Neuronal stem cell (in vitro differentiated cells): ENCODE measurements around the gene PSME4.

ENCODE experiments used
- DNase-seq: peaks from one replicate; pipeline ENCODE4 v3.0.0-alpha.2; 2013; ENCODE audit warnings: low spot score
- H2AFZ ChIP-seq: one replicate; pipeline ENCODE4 v1.6.1; 2013; ENCODE audit warnings: mild to moderate bottlenecking, low read length, inconsistent platforms
- H2AK5ac ChIP-seq: 2 replicates; pipeline ENCODE4 v1.6.1; 2013; ENCODE audit warnings: low read depth, mild to moderate bottlenecking, inconsistent platforms, low read length, moderate library complexity, mixed read lengths
- H2BK120ac ChIP-seq: 2 replicates; pipeline ENCODE4 v1.6.1; 2013; ENCODE audit warnings: low read depth, mild to moderate bottlenecking, inconsistent platforms, low read length, moderate library complexity, mixed read lengths
- H2BK12ac ChIP-seq: one replicate; pipeline ENCODE4 v1.6.1; 2013; ENCODE audit warnings: low read length, inconsistent platforms
- H2BK15ac ChIP-seq: 2 replicates; pipeline ENCODE4 v1.6.1; 2013; ENCODE audit warnings: mild to moderate bottlenecking, low read length, inconsistent platforms, mixed read lengths
- H2BK5ac ChIP-seq: one replicate; pipeline ENCODE4 v1.6.1; 2013; ENCODE audit warnings: inconsistent platforms, mild to moderate bottlenecking, low read length, moderate library complexity
- H3K14ac ChIP-seq: one replicate; pipeline ENCODE4 v1.6.1; 2013; ENCODE audit warnings: low read length, inconsistent platforms
- H3K18ac ChIP-seq: 2 replicates; pipeline ENCODE4 v1.6.1; 2013; ENCODE audit warnings: low read length, inconsistent platforms
- H3K23ac ChIP-seq: 2 replicates; pipeline ENCODE4 v1.6.1; 2013; ENCODE audit warnings: low read depth, mild to moderate bottlenecking, mixed read lengths, low read length, inconsistent platforms; ENCODE audit not compliant: poor library complexity
- H3K27ac ChIP-seq: replicated peaks from 3 replicates; pipeline ENCODE4 v1.5.1; 2013; ENCODE audit warnings: low read length, inconsistent platforms
- H3K27me3 ChIP-seq, 3 experiments: 2 replicates each; pipeline ENCODE4 v1.6.1; 2013; ENCODE audit warnings: low read length in 3 of 3, mild to moderate bottlenecking in 2 of 3, inconsistent platforms in 1 of 3, low read depth in 1 of 3, mixed read lengths in 1 of 3, moderate library complexity in 1 of 3; ENCODE audit not compliant: control insufficient read depth in 3 of 3, insufficient read depth in 3 of 3
- H3K36me3 ChIP-seq, 2 donors: replicated peaks in 1 of 2; 2 replicates each; pipeline ENCODE4 v1.6.1; 2013; ENCODE audit warnings: low read length in 2 of 2; ENCODE audit not compliant: control insufficient read depth in 2 of 2, insufficient read depth in 2 of 2
- H3K4ac ChIP-seq: 2 replicates; pipeline ENCODE4 v1.6.1; 2013; ENCODE audit warnings: inconsistent platforms, mild to moderate bottlenecking, low read length, moderate library complexity
- H3K4me1 ChIP-seq, 2 donors: 1 replicate in 1 of 2; 2 replicates in 1 of 2; pipeline ENCODE4 v1.6.1; 2013; ENCODE audit warnings: low read length in 2 of 2, low read depth in 1 of 2; ENCODE audit not compliant: control insufficient read depth in 2 of 2, insufficient read depth in 1 of 2
- H3K4me2 ChIP-seq: one replicate; pipeline ENCODE4 v1.6.1; 2013; ENCODE audit warnings: mild to moderate bottlenecking, low read length, inconsistent platforms; ENCODE audit not compliant: insufficient read depth, poor library complexity, severe bottlenecking
- H3K4me3 ChIP-seq, 2 donors: 2 replicates each; pipeline ENCODE4 v1.5.1; 2013; ENCODE audit warnings: low read length in 2 of 2, mild to moderate bottlenecking in 2 of 2, inconsistent platforms in 1 of 2, moderate library complexity in 1 of 2
- H3K79me1 ChIP-seq: one replicate; pipeline ENCODE4 v1.6.1; 2013; ENCODE audit warnings: low read depth, mild to moderate bottlenecking, inconsistent platforms, low read length, moderate library complexity
- H3K9ac ChIP-seq: one replicate; pipeline ENCODE4 v1.6.1; 2013; ENCODE audit warnings: mild to moderate bottlenecking, low read depth, low read length, inconsistent platforms; ENCODE audit not compliant: poor library complexity
- H3K9me3 ChIP-seq, 2 donors: replicated peaks in 1 of 2; 2 replicates each; pipeline versions ENCODE3 to v1.6.1; 2013; ENCODE audit warnings: low read length in 2 of 2, mild to moderate bottlenecking in 2 of 2, inconsistent platforms in 1 of 2, low read depth in 1 of 2, mixed read lengths in 1 of 2, moderate library complexity in 1 of 2; ENCODE audit not compliant: control insufficient read depth in 2 of 2, insufficient read depth in 1 of 2
- H4K8ac ChIP-seq: one replicate; pipeline ENCODE4 v1.6.1; 2013; ENCODE audit warnings: low read depth, mild to moderate bottlenecking, inconsistent platforms, low read length, moderate library complexity
- H4K91ac ChIP-seq: one replicate; pipeline ENCODE4 v1.6.1; 2013; ENCODE audit warnings: low read length, low read depth, mild to moderate bottlenecking, inconsistent platforms; ENCODE audit not compliant: poor library complexity
- WGBS, 2 donors: extraction: QIAGEN DNeasy Blood & Tissue Kit; methylation state at CpG; one replicate each; pipeline ENCODE4 v1.1.7; 2013; ENCODE audit warnings: missing lambda C conversion rate in 2 of 2, mixed read lengths in 1 of 2; ENCODE audit not compliant: insufficient read length in 2 of 2, insufficient replicate concordance in 1 of 2; ENCODE audit errors: extremely low coverage in 2 of 2; 5-methylcytosine and 5-hydroxymethylcytosine counted together

The PSME4 gene

GRCh38 chr2:53886406-53887280 lies 84.2 kb downstream of the PSME4 start:
- H3K4ac ChIP-seq = no peak overlapping the region
- no peak overlapping the region for H3K14ac ChIP-seq
- no peak overlapping the region for H2BK120ac ChIP-seq
- no peak overlapping the region for H2AK5ac ChIP-seq
- no peak overlapping the region for H3K9ac ChIP-seq
- H3K79me1 ChIP-seq = no peaks in the 10 kb centered on the region
- H4K91ac ChIP-seq = no peak overlapping the region
- H2BK12ac ChIP-seq = no peak overlapping the region
- no peak overlapping the region for H2BK5ac ChIP-seq
- no peak overlapping the region for H3K18ac ChIP-seq
- no peak for DNase-seq
- H3K4me1 ChIP-seq = no peaks in the 10 kb centered on the region
- no peaks in the 10 kb centered on the region for H3K27me3 ChIP-seq
- H3K9me3 ChIP-seq = no peaks in the 10 kb centered on the region
- no peak overlapping the region for H3K4me2 ChIP-seq
- no peak overlapping the region for H3K23ac ChIP-seq
- H4K8ac ChIP-seq = no peak overlapping the region
- H3K36me3 ChIP-seq = peaks cover 22 to 98% of the 10 kb centered on the region in 2 donors
- WGBS, 2 donors = no CpG with 5 or more reads among the region's 5 CpGs
- H3K27ac ChIP-seq = no peak overlapping the region
- no peak overlapping the region for H3K4me3 ChIP-seq
- H2BK15ac ChIP-seq = no peak overlapping the region
- H2AFZ ChIP-seq = no peak overlapping the region

GRCh38 chr2:53884883-53885282 lies 85.9 kb downstream of the PSME4 start:
- Histone ChIP-seq H3K23ac (no peak overlapping the region), H2BK12ac (no peak overlapping the region), H3K79me1 (no peaks in the 10 kb centered on the region), H2BK5ac (no peak overlapping the region), H2AK5ac (no peak overlapping the region), H3K9me3 (no peaks in the 10 kb centered on the region), H3K4ac (no peak overlapping the region), H4K91ac (no peak overlapping the region), H3K4me1 (no peaks in the 10 kb centered on the region), H3K4me2 (no peak overlapping the region), H2BK15ac (no peak overlapping the region), H3K27ac (no peak overlapping the region), H3K14ac (no peak overlapping the region), H3K4me3 (no peak overlapping the region), H3K27me3 (no peaks in the 10 kb centered on the region), H3K18ac (no peak overlapping the region), H3K36me3 (peaks cover 14 to 98% of the 10 kb centered on the region in 2 donors), H3K9ac (no peak overlapping the region), H4K8ac (no peak overlapping the region), H2AFZ (no peak overlapping the region), H2BK120ac (no peak overlapping the region)
- WGBS, 2 donors = no CpG with 5 or more reads among the region's 1 CpG
- DNase-seq = no peak

GRCh38 chr2:53881986-53882385 lies 88.8 kb downstream of the PSME4 start:
- Histone ChIP-seq H3K23ac (no peak overlapping the region), H3K4me2 (no peak overlapping the region), H2AK5ac (no peak overlapping the region), H2BK15ac (no peak overlapping the region), H3K27me3 (no peaks in the 10 kb centered on the region), H3K9me3 (no peaks in the 10 kb centered on the region), H3K4me1 (no peaks in the 10 kb centered on the region), H3K4me3 (no peak overlapping the region), H3K9ac (no peak overlapping the region), H2BK12ac (no peak overlapping the region), H2AFZ (no peak overlapping the region), H3K79me1 (no peaks in the 10 kb centered on the region), H2BK120ac (no peak overlapping the region), H3K36me3 (peaks cover 9 to 96% of the 10 kb centered on the region in 2 donors), H3K27ac (no peak overlapping the region), H3K14ac (no peak overlapping the region), H4K91ac (no peak overlapping the region), H4K8ac (no peak overlapping the region), H2BK5ac (no peak overlapping the region), H3K4ac (no peak overlapping the region), H3K18ac (no peak overlapping the region)
- no peak for DNase-seq

- no peak for DNase-seq
- H3K27me3 ChIP-seq = no peaks in the 10 kb centered on the region
- no peak overlapping the region for H3K4me2 ChIP-seq
- H3K36me3 ChIP-seq = peaks cover 9 to 96% of the 10 kb centered on the region in 2 donors
- H3K9me3 ChIP-seq = no peaks in the 10 kb centered on the region
- no peak overlapping the region for H4K91ac ChIP-seq
- H3K27ac ChIP-seq = no peak overlapping the region
- H2BK15ac ChIP-seq = no peak overlapping the region
- H3K23ac ChIP-seq = no peak overlapping the region
- H4K8ac ChIP-seq = no peak overlapping the region
- H3K18ac ChIP-seq = no peak overlapping the region
- H2AK5ac ChIP-seq = no peak overlapping the region
- H2BK5ac ChIP-seq = no peak overlapping the region
- no peak overlapping the region for H2AFZ ChIP-seq
- WGBS, 2 donors = no CpG with 5 or more reads among the region's 2 CpGs
- no peaks in the 10 kb centered on the region for H3K79me1 ChIP-seq
- no peak overlapping the region for H3K14ac ChIP-seq
- no peak overlapping the region for H2BK120ac ChIP-seq
- no peaks in the 10 kb centered on the region for H3K4me1 ChIP-seq
- no peak overlapping the region for H3K4ac ChIP-seq
- no peak overlapping the region for H3K9ac ChIP-seq
- H3K4me3 ChIP-seq = no peak overlapping the region
- H2BK12ac ChIP-seq = no peak overlapping the region
Measured at GRCh38 chr2:53881360-53881759, 89.4 kb downstream of the PSME4 start.
